A549 treated with CpdA at 1 μM for 4 hours (cell line): ENCODE measurements around the gene MAB21L1. TPM values are rescaled to one million over a fixed set of nuclear protein-coding genes. Genes with fewer than 3 reads are reported as not detected.

Experiments
- total RNA-seq: library from RNA; stranded (reverse); fragments of 200-300 nt; extraction: Qiagen RNA extraction; gene quantifications from 5 replicates; pipeline ENCODE4 v1.2.3, GENCODE V29; 2022; ENCODE audit warnings: low read depth

Gene MAB21L1
- not detected in 5 replicates for total RNA-seq

DNA sequence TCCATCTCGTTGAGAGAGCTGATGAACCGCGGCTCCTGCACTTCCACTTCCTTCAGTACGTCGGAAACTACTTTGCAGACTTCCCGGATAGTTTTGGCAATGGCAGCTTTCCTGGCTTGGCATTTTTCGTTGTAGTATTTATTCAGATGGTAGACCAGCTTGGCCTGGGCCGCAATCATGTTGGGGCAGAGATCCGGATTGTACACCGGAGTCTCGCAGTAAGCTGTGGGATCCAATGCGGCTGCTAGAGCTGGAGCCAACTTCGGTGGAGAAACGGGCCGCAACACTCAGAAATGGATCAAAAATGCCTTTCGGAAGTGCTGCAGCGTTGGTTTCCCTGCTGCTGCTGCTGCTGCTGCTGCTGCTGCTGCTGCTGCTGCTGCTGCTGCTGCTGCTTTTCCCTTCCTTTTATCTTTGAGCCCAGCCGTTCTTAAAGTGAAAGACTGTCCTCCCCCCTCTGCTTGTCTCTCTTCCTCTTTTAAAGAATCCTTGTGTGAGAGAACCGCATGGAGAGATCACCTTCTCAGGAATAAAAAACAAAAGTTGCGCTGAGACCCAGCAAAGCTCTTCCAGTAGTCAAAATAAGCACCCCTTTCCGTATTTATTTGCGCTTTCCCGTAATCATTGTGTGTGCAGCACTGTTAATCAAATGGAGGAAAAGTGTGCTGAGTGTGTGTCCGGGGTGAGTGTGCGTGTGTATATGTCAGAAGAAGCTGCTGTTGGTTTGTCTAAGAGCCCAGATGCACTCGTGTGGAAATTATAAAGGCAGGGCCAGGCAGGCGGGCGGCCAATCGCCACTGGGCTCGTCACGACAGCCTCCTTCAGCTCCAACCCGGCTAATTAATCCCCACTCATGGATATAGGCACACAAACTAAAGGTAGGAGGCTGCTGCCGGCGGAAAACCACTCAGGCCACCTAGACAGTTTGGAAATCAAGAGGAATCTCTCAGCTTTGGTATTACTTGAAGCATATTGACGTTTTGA lies at the start of gene MAB21L1:
MAB21L1 (minus strand) TSS at position 730 of the 984 bp plus-strand sequence; CDS start at position 179, 551 bp downstream.

